Measurements from ENCODE around the gene RBL1.
"Not testable (repeated sequence)": the region's sequence is repeated elsewhere in the genome, so short reads cannot be mapped to it uniquely, and the experiment has no call there.

DNA sequence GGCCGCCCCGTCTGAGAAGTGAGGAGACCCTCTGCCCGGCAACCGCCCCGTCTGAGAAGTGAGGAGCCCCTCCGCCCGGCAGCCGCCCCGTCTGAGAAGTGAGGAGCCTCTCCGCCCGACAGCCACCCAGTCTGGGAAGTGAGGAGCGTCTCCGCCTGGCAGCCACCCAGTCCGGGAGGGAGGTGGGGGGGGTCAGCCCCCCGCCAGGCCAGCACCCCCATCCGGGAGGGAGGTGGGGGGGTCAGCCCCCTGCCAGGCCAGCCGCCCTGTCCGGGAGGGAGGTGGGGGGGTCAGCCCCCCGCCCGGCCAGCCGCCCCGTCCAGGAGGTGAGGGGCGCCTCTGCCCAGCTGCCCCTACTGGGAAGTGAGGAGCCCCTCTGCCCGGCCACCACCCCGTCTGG, 26.2 kb downstream of the RBL1 start:
- TF ChIP-seq, protein P1, sequence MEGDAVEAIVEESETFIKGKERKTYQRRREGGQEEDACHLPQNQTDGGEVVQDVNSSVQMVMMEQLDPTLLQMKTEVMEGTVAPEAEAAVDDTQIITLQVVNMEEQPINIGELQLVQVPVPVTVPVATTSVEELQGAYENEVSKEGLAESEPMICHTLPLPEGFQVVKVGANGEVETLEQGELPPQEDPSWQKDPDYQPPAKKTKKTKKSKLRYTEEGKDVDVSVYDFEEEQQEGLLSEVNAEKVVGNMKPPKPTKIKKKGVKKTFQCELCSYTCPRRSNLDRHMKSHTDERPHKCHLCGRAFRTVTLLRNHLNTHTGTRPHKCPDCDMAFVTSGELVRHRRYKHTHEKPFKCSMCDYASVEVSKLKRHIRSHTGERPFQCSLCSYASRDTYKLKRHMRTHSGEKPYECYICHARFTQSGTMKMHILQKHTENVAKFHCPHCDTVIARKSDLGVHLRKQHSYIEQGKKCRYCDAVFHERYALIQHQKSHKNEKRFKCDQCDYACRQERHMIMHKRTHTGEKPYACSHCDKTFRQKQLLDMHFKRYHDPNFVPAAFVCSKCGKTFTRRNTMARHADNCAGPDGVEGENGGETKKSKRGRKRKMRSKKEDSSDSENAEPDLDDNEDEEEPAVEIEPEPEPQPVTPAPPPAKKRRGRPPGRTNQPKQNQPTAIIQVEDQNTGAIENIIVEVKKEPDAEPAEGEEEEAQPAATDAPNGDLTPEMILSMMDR (conservative IDR thresholded peaks at IDR 0.05) = not testable (repeated sequence)
- TF ChIP-seq EZH2 (IDR thresholded peaks at IDR 0.05; ENCODE audit: low read depth) = not testable (repeated sequence)

Measured in PC-9 (cell line).